HG03439 (cell line): ENCODE results near the gene IL36RN.

ENCODE experiments used
- ATAC-seq: cut with Tn5 transposase; IDR thresholded peaks from one replicate; pipeline ENCODE4 v1.9.1; 2021; ENCODE audit warnings: mild to moderate bottlenecking, moderate library complexity; ENCODE audit not compliant: unreplicated experiment

Gene IL36RN

DNA sequence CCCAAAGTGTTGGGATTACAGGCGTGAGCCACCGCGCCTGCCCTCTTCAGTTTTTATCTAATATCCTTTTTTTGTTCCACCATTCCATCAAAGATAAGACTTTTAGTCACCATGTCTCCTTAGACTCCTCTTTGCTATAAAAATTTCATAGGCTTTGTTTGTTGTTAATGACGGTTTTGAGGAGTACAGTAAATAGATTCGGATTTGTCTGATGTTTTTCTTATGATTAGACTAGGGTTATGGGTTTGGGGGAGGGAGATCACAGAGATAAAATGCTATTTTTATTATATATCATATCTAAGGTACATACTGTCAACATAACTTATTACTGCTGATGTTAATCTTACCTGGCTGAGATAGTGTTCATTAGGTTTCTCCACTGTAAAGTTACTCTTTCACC lies 12.5 kb upstream of the IL36RN start:
- no peak for ATAC-seq

DNA sequence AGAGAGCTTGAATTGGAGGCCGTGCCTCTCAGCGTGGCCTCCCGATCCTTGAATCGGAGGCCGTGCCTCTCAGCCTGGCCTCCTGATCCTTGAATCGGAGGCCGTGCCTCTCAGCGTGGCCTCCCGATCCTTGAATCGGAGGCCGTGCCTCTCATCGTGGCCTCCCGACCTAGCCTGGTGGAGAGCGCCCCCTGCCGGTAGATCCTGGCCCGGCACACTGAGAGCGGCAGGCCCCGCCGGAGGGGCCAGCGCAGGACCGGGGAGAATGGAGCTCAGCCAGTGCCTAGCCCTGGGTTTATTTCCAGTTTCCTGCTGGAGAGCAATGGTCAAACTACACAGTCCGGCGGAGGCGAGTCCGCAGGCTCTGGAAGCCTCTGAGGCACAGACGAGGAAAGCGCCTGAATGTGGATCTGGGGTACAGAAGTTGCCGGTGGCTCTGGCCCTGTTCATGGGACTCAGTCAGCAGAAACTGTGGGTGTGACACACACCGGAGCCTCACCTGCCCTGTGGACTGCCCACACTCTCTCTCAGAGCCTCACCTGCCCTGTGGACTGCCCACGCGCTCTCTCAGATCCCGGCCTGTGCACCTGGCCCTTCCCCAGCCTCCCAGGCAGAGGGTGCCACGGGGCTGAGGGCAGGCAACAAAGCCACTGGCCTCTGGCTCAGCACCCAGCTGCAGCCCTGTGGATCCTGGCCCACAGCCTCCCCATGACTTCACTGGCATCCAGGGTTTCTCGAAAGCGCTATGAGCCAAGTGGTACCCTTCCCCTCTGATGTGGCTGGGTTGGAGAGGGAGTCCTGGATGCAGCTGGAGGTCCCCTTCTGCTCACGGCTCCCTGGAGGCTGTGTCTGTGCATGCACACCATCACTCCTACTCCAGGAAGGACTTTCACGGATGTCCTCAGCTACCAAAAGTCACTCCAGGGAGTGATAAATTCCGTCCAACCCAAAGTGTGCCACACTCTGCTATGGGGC lies 7.8 kb upstream of the IL36RN start:
- no peak for ATAC-seq

DNA sequence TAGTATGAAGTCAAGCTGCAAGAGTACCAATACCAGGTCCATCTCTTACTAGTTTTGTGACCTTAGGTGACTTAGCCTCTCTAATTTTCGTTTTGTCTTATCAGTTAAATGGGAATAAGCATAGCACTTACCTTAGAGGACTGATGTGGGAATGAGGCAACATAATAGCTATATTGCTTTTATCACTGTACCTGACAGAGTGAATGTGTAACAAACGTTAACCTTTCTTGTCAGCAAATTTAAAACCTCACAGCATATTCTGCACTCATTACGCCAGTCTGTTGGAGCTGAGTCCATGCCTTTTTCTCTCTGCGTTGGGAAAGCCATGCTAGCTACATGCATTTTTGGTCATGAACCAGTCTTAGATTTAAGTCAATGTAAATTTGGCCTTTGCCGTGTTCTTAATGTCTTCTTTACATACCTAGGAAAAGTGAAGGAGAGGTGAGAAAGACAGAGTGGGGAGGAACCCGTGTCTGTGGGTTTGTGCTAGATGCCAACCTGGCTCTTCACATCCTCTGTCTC lies 6.5 kb upstream of the IL36RN start, which contains the start of gene IL36B:
TSS of gene IL36B (minus strand) at position 472 of the 522 bp plus-strand sequence.
- no peak for ATAC-seq

DNA sequence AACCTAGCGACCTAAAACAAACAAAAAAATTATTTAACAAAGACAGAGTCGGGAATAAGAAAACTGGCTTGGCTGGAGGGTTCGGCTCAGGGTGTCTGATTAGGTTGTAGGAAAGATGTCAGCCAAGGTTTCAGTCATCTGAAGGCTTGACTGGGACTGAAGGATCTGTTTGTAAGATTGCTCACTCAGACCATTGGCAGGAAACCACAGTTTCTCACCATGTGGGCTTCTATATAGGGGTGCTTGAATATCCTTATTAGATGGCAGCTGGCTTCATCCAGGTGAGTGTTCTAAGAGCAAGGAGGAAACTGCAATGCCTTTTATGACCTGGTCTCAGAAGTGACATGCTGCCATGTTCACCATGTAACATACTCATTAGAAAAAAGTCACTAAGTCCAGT lies 5.3 kb upstream of the IL36RN start:
- ATAC-seq: no peak

DNA sequence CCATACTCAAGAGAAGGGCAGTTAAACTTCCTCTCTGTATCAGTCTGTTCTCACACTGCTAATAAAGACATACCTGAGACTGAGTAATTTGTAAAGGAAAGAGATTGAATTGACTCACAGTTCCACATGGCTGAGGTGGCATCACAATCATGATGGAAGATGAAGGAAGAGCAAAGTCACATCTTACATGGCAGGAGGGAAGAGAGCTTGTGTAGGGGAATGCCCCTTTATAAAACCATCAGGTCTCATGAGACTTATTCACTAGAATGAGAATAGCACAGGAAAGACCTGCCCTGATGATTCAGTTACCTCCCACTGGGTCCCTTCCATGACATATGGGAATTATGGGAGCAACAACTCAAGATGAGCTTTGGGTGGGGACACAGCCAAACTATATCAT lies 4.9 kb upstream of the IL36RN start:
- no peak for ATAC-seq

DNA sequence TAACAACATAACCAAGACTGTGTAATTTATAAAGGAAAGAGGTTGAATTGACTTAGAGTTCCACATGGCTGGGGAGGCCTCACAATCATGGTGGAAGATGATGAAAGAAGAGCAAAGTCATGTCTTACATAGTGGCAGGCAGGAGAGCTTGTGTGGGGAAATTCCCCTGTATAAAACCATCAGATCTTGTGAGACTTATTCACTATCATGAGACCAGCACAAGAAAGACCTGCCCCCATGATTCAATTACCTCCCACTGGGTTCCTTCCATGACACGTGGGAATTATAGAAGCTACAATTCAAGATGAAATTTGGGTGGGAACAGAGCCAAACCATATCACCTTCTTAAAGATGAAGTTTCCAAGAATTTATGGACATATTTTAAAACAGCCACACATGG lies 2.5 kb upstream of the IL36RN start:
- ATAC-seq: no peak

DNA sequence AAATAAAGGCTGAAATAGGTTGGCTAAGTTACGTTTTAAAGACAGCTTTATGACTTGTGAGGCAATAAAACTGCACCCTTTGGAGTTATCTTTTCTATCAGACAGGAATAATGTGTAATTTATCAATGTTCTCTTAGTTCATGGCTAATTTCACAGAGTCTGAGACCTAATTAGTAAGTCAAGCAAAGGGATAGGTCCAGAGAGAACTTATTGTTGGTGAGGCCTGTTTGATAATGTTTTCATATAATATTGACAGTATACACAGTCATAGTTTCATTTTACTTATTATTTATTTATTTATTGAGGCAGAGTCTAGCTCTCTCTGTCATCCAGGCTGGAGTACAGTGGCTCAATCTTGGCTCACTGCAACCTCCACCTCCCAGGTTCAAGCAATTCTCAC lies 1.9 kb upstream of the IL36RN start:
- ATAC-seq: no peak

DNA sequence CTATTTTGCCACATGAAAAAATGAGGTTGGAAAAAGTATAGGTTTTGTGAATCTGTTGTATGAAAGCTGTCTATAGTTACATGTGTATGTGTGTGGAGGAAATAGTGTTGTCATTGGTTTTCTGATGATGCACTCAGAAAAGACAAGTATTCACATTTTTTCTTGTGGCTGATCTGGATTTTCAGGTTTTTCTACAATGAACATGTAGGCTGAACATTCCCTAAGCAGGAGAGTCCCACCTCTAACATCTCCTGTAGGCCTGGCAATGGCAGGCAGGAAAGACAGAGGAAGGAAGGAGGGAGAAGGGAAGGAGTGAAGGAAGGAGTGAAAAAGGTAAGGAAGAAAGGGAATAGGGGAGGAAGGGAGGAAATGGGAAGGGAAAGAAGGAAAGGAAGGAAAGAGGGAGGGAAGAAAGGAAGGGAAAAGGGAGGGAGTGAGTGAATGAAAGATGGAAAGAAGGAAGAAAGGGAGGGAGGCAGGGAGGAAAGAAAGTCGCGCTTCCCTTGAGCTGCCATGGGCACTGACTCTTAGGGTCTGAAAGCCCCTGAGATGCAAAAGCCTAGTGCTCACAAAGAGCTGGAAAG lies 495 bp upstream of the IL36RN start:
- no peak for ATAC-seq

DNA sequence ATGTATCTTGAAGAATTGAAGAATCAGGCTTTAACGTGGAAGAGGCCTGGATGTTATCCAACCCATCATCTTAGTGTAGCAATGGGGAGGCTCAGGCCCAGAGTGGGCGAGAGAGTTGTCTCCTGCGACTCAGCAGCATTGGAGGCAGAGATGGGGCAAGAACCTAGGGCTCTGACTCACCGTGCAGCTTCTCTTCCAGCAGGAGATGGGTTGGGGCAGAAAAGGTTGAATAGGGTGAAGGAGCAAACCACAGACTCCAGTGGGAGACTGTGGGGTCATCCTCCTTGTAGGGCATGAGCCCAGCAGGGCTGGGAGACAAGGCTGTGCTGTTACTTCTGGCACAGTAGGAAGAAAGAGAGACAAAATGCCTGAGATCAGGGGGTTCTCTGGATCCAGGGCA lies 1.4 kb downstream of the IL36RN start:
- no peak for ATAC-seq

DNA sequence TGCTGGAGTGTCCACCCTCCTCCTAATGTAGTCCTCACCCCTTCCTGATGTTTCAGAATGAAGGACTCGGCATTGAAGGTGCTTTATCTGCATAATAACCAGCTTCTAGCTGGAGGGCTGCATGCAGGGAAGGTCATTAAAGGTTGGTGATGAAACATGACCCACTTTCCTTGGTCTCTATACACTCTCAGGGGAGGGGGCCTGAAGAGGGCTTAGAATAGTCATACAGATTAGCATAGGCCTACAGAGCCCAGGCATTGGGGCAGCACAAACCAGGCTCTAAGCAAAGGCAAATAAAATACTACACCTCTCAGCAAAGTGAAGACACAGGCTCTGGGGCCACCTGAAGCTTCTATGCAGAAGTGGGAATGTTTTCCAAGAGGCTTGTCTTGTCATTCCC lies 1.8 kb downstream of the IL36RN start:
- ATAC-seq: no peak

DNA sequence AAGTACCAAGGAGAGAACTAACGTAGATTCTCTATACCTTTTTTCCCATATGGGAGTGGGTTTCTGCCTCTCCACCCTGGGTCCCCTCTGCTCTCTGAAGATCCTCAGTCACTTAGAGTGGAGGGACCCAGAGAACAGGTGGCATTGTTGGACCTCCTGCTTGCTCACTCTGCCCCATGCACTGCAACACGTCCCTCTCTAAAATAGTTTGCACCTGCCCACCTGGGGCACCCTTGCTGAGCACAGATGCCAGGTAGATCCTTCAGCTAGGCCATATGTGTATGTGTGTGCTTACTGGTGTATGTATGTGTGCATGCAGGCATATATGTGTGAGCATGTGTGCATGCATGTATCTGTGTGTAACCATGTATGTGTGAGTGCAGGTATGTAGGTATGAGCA lies 2.2 kb downstream of the IL36RN start:
- ATAC-seq: no peak

DNA sequence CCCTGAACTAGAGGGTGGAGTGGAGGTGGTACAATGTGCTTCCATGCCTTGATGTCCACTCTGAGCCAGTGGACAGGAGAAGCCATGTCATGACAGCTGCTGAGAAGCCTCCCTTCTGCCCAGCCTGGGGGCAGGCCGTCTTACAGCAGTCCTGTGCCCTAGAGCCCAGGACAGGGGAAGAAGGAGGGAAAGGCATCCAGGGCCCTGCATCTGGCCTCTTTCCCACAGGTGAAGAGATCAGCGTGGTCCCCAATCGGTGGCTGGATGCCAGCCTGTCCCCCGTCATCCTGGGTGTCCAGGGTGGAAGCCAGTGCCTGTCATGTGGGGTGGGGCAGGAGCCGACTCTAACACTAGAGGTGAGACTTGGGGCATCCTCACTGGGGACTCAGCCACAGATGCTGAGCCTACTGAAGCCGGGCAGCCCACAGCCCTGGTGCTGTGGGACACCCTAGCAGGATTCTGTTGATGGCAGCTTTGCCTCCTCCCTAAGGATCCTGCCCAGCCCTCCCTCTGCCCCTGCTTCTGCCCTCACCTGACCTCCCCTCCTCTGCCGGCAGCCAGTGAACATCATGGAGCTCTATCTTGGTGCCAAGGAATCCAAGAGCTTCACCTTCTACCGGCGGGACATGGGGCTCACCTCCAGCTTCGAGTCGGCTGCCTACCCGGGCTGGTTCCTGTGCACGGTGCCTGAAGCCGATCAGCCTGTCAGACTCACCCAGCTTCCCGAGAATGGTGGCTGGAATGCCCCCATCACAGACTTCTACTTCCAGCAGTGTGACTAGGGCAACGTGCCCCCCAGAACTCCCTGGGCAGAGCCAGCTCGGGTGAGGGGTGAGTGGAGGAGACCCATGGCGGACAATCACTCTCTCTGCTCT lies 3.1 kb downstream of the IL36RN start:
- ATAC-seq: no peak

DNA sequence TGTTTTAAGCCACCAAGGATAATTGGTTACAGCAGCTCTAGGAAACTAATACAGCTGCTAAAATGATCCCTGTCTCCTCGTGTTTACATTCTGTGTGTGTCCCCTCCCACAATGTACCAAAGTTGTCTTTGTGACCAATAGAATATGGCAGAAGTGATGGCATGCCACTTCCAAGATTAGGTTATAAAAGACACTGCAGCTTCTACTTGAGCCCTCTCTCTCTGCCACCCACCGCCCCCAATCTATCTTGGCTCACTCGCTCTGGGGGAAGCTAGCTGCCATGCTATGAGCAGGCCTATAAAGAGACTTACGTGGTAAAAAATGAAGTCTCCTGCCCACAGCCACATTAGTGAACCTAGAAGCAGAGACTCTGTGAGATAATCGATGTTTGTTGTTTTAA lies 5.3 kb downstream of the IL36RN start:
- ATAC-seq: no peak

DNA sequence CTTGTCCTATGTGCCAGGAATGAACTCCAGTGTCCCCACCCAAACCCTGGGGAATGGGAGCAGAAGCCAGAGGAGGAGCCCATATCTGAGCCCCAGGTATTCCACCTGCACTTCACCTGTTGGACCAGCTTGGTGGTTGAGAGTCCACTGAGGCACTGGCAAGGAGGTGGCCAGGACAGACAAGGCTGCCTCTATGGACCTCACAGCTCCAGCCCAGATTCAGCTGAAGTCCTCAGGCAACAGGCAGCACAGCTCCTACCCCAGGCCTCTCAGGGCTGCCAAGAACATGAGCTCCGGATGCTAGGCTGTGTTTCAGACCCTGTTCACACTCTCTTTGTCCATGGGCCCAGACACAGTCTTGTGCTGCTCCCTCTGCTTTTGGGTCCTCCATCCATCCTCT lies 5.9 kb downstream of the IL36RN start:
- no peak for ATAC-seq

DNA sequence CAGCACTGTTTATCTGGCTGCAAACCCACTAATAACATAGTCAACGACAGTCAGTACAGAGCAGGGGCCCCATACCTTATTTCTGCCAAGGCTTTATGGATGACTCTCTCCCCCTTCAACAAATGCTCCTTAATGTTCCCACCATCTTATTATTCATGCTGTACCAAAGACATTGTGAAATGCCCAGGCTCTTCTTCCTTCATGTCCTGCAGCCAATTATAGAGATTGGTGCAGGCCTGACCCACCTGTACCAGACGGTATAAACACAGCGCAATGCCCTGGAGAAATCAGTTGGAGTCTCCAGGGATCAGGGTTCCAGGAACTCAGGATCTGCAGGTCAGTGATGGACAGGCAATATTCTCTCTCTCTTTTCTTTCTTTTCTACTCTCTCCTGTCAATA lies 8.7 kb downstream of the IL36RN start, which contains the start of gene IL1F10:
TSS of gene IL1F10 (plus strand) at position 290 of the 400 bp plus-strand sequence. CDS start 4,769 bp downstream, outside the sequence.
- ATAC-seq: no peak

DNA sequence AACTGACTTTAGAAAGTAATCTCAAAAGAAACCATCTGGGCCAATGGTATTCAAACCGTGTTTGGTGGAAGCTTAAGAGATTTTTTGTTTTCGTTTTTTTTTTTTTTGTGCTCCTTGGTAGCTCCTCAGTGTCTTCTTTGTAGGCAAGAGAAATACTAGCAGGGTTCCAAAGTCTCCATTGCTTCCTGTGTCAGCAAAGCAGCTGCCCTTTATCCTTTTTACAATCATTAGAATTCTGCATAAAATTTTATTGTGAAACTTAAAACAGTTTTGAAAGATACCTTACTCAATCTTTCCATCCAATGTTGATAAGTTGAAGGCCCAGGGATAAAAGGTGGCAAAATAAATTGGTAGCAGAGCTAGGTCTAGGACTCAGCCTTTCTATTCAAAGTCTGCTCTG lies 9.3 kb downstream of the IL36RN start:
- ATAC-seq: no peak

DNA sequence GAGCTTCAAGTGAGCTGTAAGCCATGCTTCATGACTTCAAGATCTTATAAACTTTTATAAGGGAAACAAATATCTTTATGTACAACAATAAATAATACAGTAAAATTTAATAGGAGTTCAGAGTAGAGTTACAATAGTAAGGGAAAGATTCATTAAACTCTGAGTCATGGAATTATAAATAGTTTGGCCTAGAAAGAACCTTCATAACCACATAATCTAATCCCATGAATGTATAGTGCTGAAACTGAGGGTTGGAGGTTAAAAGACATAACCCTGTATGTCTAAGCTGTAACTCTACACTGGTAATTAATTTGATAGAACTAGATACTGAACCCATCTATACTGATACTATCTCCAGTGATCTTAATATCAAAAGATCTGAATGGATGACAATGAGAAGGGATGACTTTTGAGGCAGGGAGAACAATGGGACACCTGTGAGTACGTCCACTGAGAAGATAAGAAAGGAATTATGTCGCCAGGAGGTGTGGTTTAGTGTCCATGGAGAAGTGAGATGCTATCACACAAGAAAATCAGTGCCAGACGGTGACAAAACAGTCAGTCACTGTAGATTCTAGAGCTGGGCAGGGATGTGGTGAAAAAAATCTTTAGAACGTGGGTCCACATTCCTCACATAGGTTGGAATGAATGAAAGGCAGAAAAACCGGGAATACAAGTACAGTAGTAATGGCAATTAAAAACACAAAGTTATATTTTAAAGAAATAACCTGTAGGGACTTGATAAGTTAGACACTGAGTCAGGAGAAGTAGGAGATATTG lies 9.9 kb downstream of the IL36RN start:
- no peak for ATAC-seq

DNA sequence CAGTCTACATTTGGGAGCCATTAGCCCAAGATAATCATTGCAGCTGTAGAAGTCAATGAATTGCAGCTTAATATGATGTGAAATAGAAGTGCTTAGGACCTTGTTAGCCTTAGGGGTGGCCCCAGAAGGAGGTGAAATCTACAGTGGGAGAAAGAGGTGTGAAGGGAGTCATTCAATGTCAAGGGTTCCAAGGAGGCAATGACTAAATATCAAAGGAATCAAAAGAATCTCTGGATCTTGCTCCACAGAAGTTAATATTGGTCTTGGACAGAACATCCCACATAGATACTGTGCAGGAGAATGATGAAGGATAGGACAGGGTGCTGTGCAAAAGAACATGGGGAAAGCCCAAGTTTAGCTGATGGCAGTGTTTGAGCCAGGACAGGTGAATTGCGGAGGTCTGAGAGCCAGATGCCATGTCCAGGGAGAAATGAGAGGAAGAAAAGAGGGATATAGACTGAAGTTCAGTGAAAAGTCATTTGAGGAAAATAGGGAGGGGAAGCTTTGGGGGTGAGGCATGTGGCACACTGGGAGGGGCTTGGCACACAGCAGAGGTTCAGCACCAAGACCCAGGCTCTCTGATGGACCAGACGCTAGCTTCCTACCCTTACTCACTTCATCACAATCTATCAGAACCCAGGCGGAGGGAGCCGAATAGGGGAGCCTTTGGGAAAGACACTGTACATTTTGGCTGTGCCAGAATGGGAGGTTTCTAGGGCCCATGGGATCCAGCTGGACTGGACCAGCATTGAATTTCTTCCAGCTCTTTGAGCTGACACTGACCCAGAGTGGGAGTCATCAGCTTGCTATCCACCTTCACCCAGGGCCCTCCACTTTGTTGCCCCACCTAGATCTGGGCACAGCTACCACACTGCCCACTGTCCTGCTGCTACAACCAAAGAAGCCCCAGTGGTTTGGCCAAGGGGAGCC lies 10.9 kb downstream of the IL36RN start:
- no peak for ATAC-seq

DNA sequence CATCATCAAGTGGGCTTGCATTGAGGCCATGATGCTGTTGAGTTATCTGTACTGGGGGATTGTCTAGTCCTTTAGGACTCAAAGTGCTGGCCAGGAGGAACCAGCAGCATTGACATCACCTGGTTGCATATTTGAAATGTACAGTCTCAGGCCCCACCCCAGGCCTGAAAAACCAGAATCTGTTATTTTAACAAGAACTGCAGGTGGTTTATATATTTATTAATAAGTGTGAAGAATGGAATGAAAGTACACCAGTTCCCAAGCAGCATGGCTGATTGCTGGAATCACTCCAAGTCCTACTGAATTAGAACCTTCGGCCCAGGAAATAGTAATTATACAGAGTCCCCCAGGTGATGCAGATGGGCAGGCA lies 11.6 kb downstream of the IL36RN start:
- ATAC-seq: no peak
